DOHH2 (cell line): ENCODE data around the gene CD300LF.

ENCODE experiments used
- H3F3A ChIP-seq: fragments of 200-600 bp; sonication (generic), shearing (Covaris generic); 2 replicates; pipeline ENCODE4 v1.6.0; 2016; ENCODE audit warnings: antibody characterized with exemption, mild to moderate bottlenecking; ENCODE audit not compliant: control insufficient read depth, insufficient read depth
- H3K27ac ChIP-seq: fragments of 200-600 bp; sonication (generic); 2 replicates; pipeline ENCODE4 v1.5.1; 2014; ENCODE audit warnings: low read depth, mild to moderate bottlenecking, low read length, moderate library complexity
- H3K27me3 ChIP-seq: fragments of 200-600 bp; sonication (generic); 2 replicates; pipeline ENCODE4 v1.6.1; 2014; ENCODE audit warnings: mild to moderate bottlenecking, low read length, mixed read lengths; ENCODE audit not compliant: control insufficient read depth
- H3K36me3 ChIP-seq: fragments of 200-600 bp; sonication (generic); 2 replicates; pipeline ENCODE4 v1.6.1; 2014; ENCODE audit warnings: mild to moderate bottlenecking, low read length, moderate library complexity, mixed read lengths; ENCODE audit not compliant: control insufficient read depth
- H3K4me1 ChIP-seq: fragments of 200-600 bp; sonication (generic); 2 replicates; pipeline ENCODE4 v1.6.1; 2014; ENCODE audit warnings: mild to moderate bottlenecking, low read length, mixed read lengths; ENCODE audit not compliant: control insufficient read depth
- H3K4me2 ChIP-seq: fragments of 200-600 bp; sonication (generic); 2 replicates; pipeline ENCODE4 v1.6.0; 2014; ENCODE audit warnings: mild to moderate bottlenecking, low read length, moderate library complexity
- H3K4me3 ChIP-seq: fragments of 200-600 bp; sonication (generic); 2 replicates; pipeline ENCODE4 v1.5.1; 2014; ENCODE audit warnings: mild to moderate bottlenecking, low read length, mixed read lengths
- H3K79me2 ChIP-seq: fragments of 200-600 bp; sonication (generic); 2 replicates; pipeline ENCODE4 v1.6.1; 2014; ENCODE audit warnings: mild to moderate bottlenecking, low read length, mixed read lengths; ENCODE audit not compliant: control insufficient read depth
- H3K9me2 ChIP-seq: fragments of 200-600 bp; sonication (generic); replicated peaks from 2 replicates; pipeline ENCODE4 v1.6.1; 2014; ENCODE audit warnings: mild to moderate bottlenecking, low read length, mixed read lengths; ENCODE audit not compliant: control insufficient read depth
- H3K9me3 ChIP-seq: fragments of 200-600 bp; sonication (generic); 2 replicates; pipeline ENCODE4 v1.6.1; 2014; ENCODE audit warnings: antibody characterized with exemption, low read length, mixed read lengths; ENCODE audit not compliant: control insufficient read depth, insufficient read depth
- H4K20me1 ChIP-seq: fragments of 200-600 bp; sonication (generic); 2 replicates; pipeline ENCODE4 v1.6.0; 2014; ENCODE audit warnings: low read depth, mild to moderate bottlenecking, antibody characterized with exemption, low read length, moderate library complexity; ENCODE audit not compliant: control insufficient read depth, insufficient read depth
- CTCF ChIP-seq: fragments of 200-600 bp; sonication (generic); IDR thresholded peaks from one replicate; pipeline ENCODE4 v1.5.1; 2014; ENCODE audit warnings: antibody characterized with exemption, mild to moderate bottlenecking, low read depth, low read length; ENCODE audit not compliant: poor library complexity, severe bottlenecking
- EZH2phosphoT487 ChIP-seq: fragments of 200-600 bp; sonication (generic); IDR thresholded peaks from 2 replicates; pipeline ENCODE4 v1.6.1; 2017; ENCODE audit warnings: borderline replicate concordance, mild to moderate bottlenecking, antibody characterized with exemption, low read length, moderate library complexity, mixed read lengths

Gene CD300LF

GRCh38 chr17:74728702-74729075, 16.0 kb upstream of the CD300LF start:
- H3K79me2 ChIP-seq, result no peaks in the 10 kb centered on the region
- H3K27me3 ChIP-seq, result no peaks in the 10 kb centered on the region; the same call in 1 of the 2 replicates
- no peak overlapping the region for H3K4me2 ChIP-seq
- H4K20me1 ChIP-seq, result no peaks in the 10 kb centered on the region
- H3K27ac ChIP-seq, result no peak overlapping the region
- no peaks in the 10 kb centered on the region for H3K36me3 ChIP-seq
- no peak for TF ChIP-seq EZH2phosphoT487
- H3K9me2 ChIP-seq, result no peaks in the 10 kb centered on the region
- H3K9me3 ChIP-seq, result peaks cover 14% of the 10 kb centered on the region; the same call in 1 of the 2 replicates
- peaks cover 9% of the 10 kb centered on the region; the same call in 1 of the 2 replicates for H3F3A ChIP-seq
- H3K4me3 ChIP-seq, result no peak overlapping the region
- H3K4me1 ChIP-seq, result no peaks in the 10 kb centered on the region

GRCh38 chr17:74728033-74728701, 15.4 kb upstream of the CD300LF start:
- no peaks in the 10 kb centered on the region for H3K36me3 ChIP-seq
- H3K27me3 ChIP-seq, result no peaks in the 10 kb centered on the region; the same call in 1 of the 2 replicates
- H3K4me3 ChIP-seq, result no peak overlapping the region
- H3K4me2 ChIP-seq, result no peak overlapping the region
- H3K9me3 ChIP-seq, result peaks cover 14% of the 10 kb centered on the region; the same call in 1 of the 2 replicates
- no peaks in the 10 kb centered on the region for H4K20me1 ChIP-seq
- peaks cover 9% of the 10 kb centered on the region; the same call in 1 of the 2 replicates for H3F3A ChIP-seq
- H3K27ac ChIP-seq, result no peak overlapping the region
- no peaks in the 10 kb centered on the region for H3K79me2 ChIP-seq
- TF ChIP-seq EZH2phosphoT487 (no peak), CTCF (no peak)
- H3K4me1 ChIP-seq, result no peaks in the 10 kb centered on the region
- H3K9me2 ChIP-seq, result no peaks in the 10 kb centered on the region

GRCh38 chr17:74725111-74725510, 12.4 kb upstream of the CD300LF start:
- H3K9me3 ChIP-seq, result peaks cover 9% of the 10 kb centered on the region; the same call in 1 of the 2 replicates

More at GRCh38 chr17:74725111-74725510, 12.4 kb upstream of the CD300LF start:
- Histone ChIP-seq H3F3A (peaks cover 9% of the 10 kb centered on the region; the same call in 1 of the 2 replicates), H3K79me2 (no peaks in the 10 kb centered on the region), H4K20me1 (no peaks in the 10 kb centered on the region), H3K4me1 (no peaks in the 10 kb centered on the region), H3K36me3 (no peaks in the 10 kb centered on the region), H3K9me2 (no peaks in the 10 kb centered on the region), H3K4me2 (no peak overlapping the region), H3K27me3 (no peaks in the 10 kb centered on the region; the same call in 1 of the 2 replicates), H3K27ac (no peak overlapping the region), H3K4me3 (no peak overlapping the region)
- no peak for TF ChIP-seq EZH2phosphoT487
- no peak for TF ChIP-seq CTCF
